Activated naive CD4-positive, alpha-beta T cell treated with anti-CD3 and anti-CD28 coated beads, Interleukin-2, amount 50 U/mL, for 72 hours (primary cell): ENCODE measurements around the gene KRT17. TPM values are rescaled to one million over a fixed set of nuclear protein-coding genes. Genes with fewer than 3 reads are reported as not detected.
"Not testable (repeated sequence)": the region's sequence is repeated elsewhere in the genome, so short reads cannot be mapped to it uniquely, and the experiment has no call there.

ENCODE experiments used
- ATAC-seq, 2 donors: fragments of 150-1000 bp; cut with Tn5 transposase; 2 replicates each; pipeline ENCODE4 v1.10.0; 2021; ENCODE audit warnings: mild to moderate bottlenecking in 2 of 2, moderate library complexity in 2 of 2
- DNase-seq, 2 donors: peaks; one replicate each; pipeline ENCODE4 v3.0.0; 2021 to 2022; ENCODE audit warnings: low spot score in 2 of 2
- H3K27ac Mint-ChIP-seq, 2 donors: one replicate each; pipeline ENCODE4 v1.8.0; 2022; ENCODE audit warnings: mild to moderate bottlenecking in 2 of 2, mixed read lengths in 2 of 2
- H3K36me3 Mint-ChIP-seq, 2 donors: one replicate each; pipeline ENCODE4 v1.8.0; 2022; ENCODE audit warnings: mixed read lengths in 2 of 2
- H3K9me3 Mint-ChIP-seq, 2 donors: one replicate each; pipeline ENCODE4 v1.8.0; 2022; ENCODE audit warnings: mixed read lengths in 2 of 2
- total RNA-seq, 2 donors: library from RNA; stranded (reverse); gene quantifications; one replicate each; pipeline ENCODE4 v1.2.3, GENCODE V29; 2022

Gene KRT17
- total RNA-seq, 2 donors from 2014 or later: 0.50 TPM; not detected in 1

DNA sequence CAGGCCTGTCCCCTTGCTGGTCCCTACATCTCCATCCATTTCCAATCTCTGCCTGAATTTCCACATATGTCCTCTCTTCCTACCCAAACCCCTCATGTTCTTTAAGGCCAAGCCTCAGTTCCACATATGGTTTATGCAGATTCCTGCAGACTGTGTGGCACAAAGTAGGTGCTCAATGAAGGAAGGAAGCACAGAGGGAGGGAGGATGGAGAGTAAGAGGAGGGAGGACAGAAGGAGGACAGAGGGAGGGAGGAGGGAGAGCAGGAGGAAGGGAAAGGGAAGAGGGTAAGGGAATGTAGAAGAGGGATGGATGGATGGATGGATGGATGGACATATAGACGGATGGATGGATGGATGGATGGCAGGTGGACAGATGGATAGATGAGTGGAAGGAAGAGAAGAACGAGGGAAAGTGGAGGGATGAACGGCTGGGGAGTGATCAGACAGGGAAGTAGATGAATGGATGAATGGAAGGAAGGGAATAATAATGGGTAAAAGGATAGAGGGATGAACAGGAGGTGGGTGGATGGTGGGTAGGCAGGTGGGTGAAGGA, 29.9 kb downstream of the KRT17 start:
- no peak for DNase-seq
- Mint-ChIP-seq H3K9me3 (no peaks in the 10 kb centered on the region), H3K27ac (no peak overlapping the region), H3K36me3 (no peaks in the 10 kb centered on the region)
- ATAC-seq: no peak

DNA sequence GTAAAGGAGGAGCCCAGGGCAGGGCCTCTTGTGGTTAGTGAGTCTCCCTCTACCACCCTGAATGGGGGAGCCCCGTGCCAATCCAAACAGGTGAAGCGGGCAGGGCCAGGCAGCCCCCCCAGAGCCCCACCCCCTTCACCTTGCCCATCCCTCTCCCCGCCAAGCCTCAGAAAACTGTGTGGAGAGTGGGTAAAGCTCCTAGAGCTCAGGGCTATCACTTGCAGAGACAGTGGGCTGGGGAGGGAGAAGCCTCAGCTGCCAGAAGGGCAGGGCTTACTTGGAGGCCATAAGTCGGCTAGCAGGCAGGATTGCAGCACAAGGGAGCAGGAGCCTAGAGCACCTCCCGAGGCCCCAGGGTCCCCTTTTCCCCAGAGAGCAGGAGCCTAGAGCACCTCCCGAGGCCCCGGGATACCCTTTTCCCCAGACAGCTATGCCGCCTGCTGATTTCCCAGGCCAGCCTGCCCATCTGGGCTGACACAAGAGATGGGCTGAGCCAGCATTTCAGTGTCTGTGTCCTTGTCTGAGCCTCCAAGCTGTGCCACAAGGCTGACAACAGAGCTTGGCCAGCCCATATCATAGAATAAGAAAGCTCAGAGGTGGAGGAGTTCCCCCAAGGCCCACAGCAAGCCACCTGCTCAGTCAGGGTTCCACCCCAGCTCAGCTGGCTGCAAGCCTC, 30.9 kb downstream of the KRT17 start:
- no peak overlapping the region for H3K27ac Mint-ChIP-seq
- no peak for DNase-seq
- no peak for ATAC-seq
- no peaks in the 10 kb centered on the region for H3K36me3 Mint-ChIP-seq
- H3K9me3 Mint-ChIP-seq: no peaks in the 10 kb centered on the region

GRCh38 chr17:41592601-41593305, 31.6 kb downstream of the KRT17 start:
- no peak for DNase-seq
- no peaks in the 10 kb centered on the region for H3K9me3 Mint-ChIP-seq
- ATAC-seq: no peak
- no peak overlapping the region for H3K27ac Mint-ChIP-seq
- H3K36me3 Mint-ChIP-seq: no peaks in the 10 kb centered on the region

- Mint-ChIP-seq H3K36me3 (no peaks in the 10 kb centered on the region), H3K27ac (no peak overlapping the region), H3K9me3 (no peaks in the 10 kb centered on the region)
- DNase-seq (no peak), ATAC-seq (no peak)
These were observed 35.1 kb downstream of the KRT17 start for GRCh38 chr17:41589301-41589700.

- no peaks in the 10 kb centered on the region for H3K36me3 Mint-ChIP-seq
- H3K9me3 Mint-ChIP-seq: no peaks in the 10 kb centered on the region
- no peak overlapping the region for H3K27ac Mint-ChIP-seq
- no peak for DNase-seq
- ATAC-seq: no peak
These were observed 36.1 kb downstream of the KRT17 start for GRCh38 chr17:41588126-41588810.

- H3K36me3 Mint-ChIP-seq: no peaks in the 10 kb centered on the region
- H3K9me3 Mint-ChIP-seq: no peaks in the 10 kb centered on the region
- H3K27ac Mint-ChIP-seq: no peak within 1 kb of the TSS
- ATAC-seq (no peak), DNase-seq (no peak)
These were observed 37.4 kb downstream of the KRT17 start, which contains the start of gene KRT14 for GRCh38 chr17:41586863-41587495. Gene KRT14 (minus strand): TSS chr17:41586895. CDS start chr17:41586834, 61 bp downstream.

DNA sequence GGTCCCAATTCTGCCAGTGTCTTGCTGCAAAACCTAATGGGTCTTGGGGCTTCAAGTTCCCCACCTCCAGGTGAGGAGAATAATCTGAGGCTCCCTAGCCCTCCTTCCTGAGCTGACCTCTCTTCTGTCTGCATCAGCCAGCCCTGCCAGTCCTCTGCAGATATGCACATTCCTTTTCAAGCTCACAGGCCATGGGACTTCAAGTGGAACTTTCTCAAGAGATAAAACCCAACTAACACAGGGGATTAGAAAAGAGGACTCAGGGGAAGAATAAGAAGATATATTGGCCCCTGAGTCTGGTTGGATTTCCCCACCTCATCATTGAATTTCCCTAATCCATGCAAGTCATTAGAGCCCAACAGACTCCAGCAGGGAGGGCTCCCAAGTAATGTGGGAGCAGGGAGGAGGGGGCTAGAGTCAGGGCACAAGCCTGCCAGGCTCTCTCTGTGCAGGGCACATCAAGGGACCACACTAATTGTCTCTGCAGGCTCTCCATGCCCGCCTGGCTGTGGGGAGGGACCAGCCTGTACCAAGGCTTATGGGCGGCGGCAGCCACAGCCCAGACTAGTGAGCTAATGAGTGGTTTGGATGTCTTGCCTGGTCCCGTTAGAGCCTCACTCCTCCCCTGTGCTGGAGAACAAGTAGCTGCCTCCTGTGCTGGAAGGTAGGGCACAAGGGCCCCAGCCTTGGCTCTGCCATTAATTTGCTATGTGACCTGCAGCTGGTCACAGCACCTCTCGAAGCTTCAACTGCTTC, 38.9 kb downstream of the KRT17 start:
- DNase-seq (no peak), ATAC-seq (no peak)
- no peaks in the 10 kb centered on the region for H3K36me3 Mint-ChIP-seq

DNA sequence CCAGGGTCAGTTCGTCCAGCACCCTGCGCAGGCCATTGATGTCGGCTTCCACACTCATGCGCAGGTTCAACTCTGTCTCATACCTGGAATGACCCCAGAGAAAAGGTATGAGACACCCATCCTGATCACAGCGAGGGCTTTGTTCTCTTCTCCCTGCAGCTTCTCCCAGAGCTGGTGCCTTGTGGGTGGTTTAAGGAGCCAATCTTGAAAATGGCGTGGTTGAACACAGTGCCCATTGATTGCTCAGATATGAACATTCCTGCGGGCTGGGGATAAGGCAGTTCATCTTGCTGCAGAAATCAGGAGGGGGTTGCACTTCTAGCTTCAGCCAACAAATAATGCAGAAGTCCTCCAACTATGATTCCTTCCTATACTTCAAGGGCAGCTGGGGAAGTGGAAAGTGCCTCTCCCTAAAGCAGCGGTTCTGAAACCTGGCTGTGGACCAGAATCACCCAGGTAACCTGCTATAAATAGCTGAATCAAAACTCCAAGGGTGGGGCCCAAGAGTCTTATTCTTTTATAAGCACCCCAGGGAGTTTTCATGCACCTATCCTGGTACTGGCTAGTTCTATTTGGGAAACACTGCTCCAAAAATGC, 39.9 kb downstream of the KRT17 start:
- H3K36me3 Mint-ChIP-seq, ATAC-seq, H3K9me3 Mint-ChIP-seq, H3K27ac Mint-ChIP-seq, DNase-seq: not testable (repeated sequence)

More for the DNA sequence above, 38.9 kb downstream of the KRT17 start:
- no peaks in the 10 kb centered on the region for H3K9me3 Mint-ChIP-seq
- H3K27ac Mint-ChIP-seq: no peak overlapping the region

DNA sequence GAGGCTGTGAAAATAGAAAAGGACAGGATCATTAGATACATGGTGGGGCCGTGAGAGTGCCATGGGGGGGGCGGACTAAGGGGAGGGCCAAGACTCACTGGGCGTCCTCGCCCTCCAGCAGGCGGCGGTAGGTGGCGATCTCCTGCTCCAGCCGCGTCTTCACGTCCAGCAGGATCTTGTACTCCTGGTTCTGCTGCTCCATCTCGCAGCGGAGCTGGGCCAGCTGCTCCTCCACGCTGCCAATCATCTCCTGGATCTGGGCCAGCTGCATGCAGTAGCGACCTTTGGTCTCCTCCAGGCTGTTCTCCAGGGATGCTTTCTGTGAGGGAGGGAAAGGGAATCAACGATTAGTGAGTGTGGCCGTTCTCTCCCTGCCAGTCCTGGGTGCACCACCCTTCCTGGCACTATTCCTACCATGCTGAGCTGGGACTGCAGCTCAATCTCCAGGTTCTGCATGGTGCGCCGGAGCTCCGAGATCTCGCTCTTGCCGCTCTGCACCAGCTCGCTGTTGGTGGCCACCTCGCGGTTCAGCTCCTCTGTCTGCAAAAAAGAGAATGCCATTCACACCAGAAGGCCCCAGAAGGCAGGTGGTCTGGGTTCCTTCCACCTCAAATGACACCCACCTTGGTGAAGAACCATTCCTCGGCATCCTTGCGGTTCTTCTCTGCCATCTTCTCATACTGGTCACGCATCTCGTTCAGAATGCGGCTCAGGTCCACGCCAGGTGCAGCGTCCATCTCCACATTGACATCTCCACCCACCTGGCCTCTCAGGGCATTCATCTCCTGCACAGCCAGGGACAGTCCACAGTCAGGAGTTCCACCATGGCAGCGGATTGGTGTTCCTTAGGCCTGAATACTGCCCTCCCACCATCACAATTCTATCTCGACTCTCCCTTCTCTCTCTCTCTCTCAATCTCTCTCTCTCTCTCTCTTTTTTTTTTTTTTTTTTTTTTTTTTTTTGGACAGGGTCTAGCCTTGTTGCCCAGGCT, 40.9 kb downstream of the KRT17 start:
- no peaks in the 10 kb centered on the region for H3K9me3 Mint-ChIP-seq

DNA sequence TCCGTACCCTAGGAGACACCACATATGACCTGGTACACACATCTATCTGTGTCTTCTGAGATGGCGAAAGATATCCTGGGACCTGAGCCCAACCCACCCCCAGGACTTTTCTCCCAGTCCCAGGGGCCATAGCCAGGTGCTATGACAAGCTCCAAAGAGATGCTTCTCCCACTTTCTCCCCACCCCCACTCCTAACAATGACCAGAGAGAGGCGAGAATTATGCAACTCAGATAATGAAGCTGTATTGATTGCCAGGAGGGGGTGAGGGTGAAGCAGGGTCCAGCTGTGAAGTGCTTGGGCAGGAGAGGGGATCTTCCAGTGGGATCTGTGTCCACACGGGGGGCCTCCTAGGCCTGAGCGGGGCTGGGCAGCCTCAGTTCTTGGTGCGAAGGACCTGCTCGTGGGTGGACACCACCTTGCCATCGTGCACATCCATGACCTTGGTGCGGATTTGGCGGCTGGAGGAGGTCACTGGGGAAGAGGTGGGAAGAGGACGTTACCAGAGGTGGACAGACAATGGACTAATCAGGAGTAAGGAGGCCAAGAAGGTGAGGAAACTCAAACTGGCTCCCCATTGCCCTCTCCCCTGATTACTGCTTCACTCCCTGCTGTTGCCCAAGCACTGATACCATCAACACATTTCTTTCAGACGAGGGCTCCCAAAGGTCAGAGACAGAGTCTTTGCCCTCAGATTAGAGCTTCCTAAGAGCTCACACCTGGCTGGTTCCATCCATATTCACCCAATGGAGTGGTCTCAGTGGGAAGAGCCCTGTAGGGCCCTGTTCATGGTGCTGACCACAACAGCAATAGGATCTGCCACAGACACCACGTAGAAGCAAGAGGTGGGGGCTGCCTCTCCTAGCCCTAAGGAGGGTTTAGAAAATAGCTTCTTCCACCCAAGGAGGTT, 42.1 kb downstream of the KRT17 start:
- ATAC-seq, H3K9me3 Mint-ChIP-seq, DNase-seq, H3K36me3 Mint-ChIP-seq, H3K27ac Mint-ChIP-seq: not testable (repeated sequence)

More for the DNA sequence above, 40.9 kb downstream of the KRT17 start:
- ATAC-seq: no peak
- no peak for DNase-seq
- no peaks in the 10 kb centered on the region for H3K36me3 Mint-ChIP-seq
- no peak overlapping the region for H3K27ac Mint-ChIP-seq

DNA sequence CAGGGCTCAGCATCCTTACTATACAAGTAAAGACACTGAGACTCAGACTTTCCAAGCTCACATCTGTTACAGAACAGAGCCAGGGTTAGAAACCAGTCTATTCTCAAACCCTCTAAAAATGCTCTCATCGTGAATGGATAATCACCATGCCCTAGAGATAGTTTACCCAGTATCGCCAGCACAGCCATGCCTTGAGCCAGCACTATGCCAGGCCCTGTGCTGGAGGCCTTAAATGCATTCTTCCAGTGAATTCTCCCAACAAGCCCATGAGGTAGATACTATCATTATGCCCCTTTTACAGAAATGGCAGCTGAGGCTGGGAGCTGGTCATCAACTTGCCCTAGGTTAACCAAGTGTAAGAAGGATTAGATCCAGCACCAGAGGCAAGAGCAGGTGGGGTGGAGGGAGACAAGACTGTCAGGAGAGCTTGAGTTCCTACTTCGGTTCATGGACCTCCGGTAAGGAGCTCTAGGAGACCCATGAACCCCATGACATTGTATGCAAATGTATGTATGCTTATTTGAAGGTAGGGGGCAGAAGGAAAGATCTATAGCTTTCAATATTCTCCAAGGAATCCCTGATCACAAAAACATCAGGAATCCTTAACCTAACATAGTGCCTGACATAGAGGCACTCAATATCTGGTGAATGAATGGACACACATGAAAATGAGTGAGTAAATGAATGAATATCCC, 42.9 kb downstream of the KRT17 start:
- no peak overlapping the region for H3K27ac Mint-ChIP-seq
- no peaks in the 10 kb centered on the region for H3K36me3 Mint-ChIP-seq
- no peak for DNase-seq
- no peak for ATAC-seq
- H3K9me3 Mint-ChIP-seq: no peaks in the 10 kb centered on the region

GRCh38 chr17:41580687-41581365, 43.5 kb downstream of the KRT17 start:
- H3K27ac Mint-ChIP-seq: no peak overlapping the region
- H3K36me3 Mint-ChIP-seq: no peaks in the 10 kb centered on the region
- ATAC-seq (no peak), DNase-seq (no peak)
- H3K9me3 Mint-ChIP-seq: no peaks in the 10 kb centered on the region

DNA sequence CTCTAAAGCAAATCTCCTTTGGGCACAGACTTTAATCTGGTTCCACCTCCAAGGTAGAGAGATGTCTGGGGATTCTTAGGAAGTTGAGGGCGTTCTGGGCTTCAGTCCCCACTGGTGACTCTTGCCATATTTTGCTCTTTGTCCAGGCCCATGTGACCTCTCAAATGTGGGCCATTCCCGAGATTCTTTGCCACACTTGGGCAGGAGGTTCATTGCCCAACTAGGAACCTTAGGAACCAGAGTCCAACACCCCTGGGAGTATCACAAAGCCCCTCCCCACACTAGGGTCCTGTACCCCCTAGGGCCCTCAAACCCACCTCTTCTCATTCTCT, 44.2 kb downstream of the KRT17 start:
- no peaks in the 10 kb centered on the region for H3K36me3 Mint-ChIP-seq
- no peak for ATAC-seq
- DNase-seq: no peak
- H3K27ac Mint-ChIP-seq: no peak overlapping the region
- no peaks in the 10 kb centered on the region for H3K9me3 Mint-ChIP-seq
